Measurements from ENCODE around the gene HOXA2.

The HOXA2 gene

GRCh38 chr7:27098578-27099451 lies 3.7 kb downstream of the HOXA2 start:
- DNase-seq (ENCODE audit: low read depth) = no peak

DNA sequence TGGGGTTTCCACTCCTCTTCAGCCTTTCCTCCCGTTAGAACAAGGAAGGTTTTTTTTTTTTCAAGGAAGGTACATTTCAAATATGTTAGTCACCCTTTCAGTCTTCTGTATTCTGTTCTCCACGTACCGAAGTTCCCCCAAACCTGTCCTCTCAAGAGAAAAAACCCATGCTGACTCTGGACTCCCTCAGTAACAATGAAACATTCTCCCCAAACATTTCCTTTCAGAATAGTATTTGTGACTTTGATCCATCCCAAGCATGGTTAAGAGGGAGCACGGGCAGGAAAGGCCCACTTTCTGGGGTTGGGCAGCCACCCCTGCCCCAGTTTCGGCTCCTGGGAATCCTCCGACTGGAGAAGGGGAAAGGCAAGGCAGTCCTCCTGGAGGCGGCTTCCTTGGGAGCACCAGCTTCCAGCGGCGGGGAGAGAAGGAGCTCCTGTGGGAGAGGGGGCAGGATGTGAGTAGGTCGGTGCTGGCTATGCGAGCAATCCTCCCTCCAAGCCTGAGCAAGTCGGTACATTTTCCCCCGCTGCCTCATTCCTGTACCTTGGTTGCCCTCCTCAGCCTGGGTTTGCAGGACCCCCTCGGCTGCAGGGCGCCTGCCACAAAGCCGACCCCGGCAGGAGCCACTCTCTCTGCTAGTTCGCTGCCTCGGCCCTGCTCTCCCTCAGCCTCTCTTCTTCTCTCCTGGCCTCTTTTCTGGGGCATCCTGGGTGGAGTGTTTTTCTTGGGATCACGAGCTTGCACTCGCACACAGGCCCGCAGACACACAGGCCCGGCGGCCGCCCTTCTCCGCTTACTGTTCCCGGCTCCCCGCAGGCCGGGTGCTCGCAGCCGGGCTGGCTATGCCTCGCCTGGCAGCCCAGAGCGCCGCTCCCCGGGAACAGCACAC lies 4.6 kb downstream of the HOXA2 start:
- no peak for DNase-seq (ENCODE audit: low read depth)

DNA sequence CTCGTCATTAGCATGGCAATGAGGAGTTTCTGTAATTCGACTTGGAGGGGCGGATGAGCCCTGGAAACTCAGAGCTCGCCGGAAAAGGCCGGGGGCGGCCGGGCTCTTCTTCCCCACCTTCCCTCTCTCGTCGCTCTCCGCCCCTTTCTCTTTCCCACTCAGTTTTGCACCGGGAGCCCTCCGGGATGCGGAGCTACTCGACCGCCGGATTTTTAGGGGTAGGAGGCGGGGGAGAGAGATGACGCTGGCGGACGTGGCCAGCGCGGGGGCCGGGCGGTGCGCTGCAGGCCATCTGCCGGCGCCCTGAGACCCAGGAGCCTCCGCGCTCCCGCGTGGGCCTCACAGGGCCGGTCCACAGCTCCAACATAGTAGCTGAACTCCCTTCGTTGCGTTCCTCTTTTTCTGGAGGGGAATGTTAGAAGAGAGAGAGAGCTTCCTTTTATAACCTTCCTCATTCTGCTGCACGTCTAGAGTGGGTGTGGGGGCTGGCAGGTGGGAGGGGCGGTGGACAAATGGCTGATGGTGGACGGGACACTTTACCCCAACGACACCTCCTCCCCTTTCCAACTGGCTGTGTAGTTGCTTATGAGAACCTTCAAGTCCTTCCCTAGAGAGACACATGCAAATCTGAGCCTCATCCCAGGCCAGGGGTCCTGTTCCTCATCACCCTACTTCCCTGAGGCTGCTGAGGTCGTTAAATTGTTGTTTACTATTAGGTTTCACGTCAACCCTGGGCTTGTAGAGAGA lies 5.5 kb downstream of the HOXA2 start:
- no peak for DNase-seq (ENCODE audit: low read depth)

DNA sequence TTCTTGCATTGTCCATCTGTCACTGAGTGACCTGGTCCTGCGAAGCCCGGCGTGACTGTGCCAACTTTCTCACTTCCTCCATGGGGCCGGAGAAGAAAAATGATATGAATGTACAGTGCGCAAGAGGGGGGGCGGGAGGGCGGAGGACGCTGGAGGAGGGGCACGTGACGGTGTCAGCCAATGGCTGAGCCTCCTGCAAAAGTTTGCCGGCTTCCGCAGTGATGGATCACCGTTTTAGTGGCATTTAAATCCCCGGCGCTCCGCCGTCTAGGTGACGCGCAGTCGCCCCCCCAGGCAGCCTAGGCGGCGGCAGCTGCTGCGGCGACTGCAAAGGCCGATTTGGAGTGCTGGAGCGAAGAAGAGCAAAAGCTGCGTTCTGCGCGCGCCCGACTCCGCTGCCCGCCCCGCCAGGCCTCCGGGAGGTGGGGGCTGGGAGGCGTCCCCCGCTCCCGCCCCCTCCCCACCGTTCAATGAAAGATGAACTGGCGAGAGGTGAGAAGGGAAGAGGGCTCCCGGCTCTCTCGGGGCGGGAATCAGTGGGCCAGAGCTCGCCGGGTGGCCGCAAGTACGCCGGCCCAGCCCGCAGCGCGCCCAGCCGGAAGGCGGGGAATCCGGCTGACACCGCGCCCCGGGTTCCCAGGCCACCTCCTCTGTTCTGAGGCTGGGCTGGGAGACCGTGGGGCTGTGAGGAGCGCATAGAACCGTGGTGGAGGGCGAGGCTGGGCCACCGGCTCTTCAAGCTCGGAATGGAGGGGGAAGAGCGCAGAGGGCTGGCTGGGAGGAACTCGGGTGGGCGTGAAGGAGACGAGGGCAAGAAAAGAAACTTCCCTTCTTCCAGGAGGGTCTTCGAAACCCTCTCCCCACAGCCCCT lies 6.4 kb downstream of the HOXA2 start, which contains the start of gene HOXA1:
TSS of gene HOXA1 (minus strand) at position 104 of the 871 bp plus-strand sequence. CDS start at position 16, 88 bp downstream.
- DNase-seq (ENCODE audit: low read depth) = peak; percentile 40

DNA sequence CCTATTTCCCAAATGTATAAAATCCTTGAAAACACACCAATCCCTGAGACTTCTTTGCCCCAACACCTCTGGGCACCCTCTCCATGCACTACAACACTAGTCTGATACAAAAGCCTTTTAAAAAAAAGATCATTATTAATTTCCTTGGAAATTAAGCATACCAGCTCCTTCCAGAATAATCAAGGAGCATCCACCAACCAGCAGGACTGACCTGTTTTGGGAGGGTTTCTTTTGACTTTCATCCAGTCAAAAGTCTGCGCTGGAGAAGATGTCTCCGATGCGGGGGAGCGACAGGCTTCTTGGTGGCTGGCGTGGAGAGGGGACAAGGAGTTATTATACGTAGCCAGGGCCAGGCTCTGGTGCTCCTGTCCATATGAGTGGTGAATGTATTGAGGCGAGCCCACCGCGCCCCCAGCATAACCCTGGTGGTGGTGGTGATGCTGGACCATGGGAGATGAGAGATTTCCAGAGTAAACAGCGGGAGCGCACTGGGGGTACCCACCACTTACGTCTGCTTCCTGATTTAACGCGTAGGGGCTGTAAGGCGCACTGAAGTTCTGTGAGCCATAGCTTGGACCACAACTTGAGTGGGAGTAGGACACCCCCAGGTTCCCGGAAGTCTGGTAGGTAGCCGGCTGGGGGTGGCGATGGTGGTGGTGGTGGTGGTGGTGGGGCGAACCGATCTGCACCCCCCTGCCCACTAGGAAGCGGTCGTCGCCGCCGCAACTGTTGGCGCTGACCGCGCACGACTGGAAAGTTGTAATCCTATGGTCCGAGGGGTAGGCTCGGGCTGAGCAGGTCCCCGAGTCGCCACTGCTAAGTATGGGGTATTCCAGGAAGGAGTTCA lies 7.2 kb downstream of the HOXA2 start:
- DNase-seq (ENCODE audit: low read depth) = no peak

- DNase-seq (ENCODE audit: low read depth) = no peak
Measured at GRCh38 chr7:27094304-27095049, 8.0 kb downstream of the HOXA2 start.

- no peak for DNase-seq (ENCODE audit: low read depth)
Measured at GRCh38 chr7:27093184-27093895, 9.1 kb downstream of the HOXA2 start.

DNA sequence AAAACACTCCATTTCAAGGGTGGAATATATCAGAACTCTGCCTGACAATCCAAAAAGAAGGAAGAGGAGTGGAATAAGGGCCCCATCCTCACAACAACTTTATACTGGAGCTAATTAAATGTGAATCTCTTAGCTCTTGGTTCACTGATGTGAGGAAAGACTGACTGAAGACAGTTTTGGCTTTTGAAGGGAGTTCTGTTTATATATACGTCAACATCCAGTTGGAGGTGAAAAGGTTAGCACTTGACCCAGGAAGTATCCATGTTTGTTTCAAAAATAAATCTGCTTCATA lies 9.7 kb downstream of the HOXA2 start:
- DNase-seq (ENCODE audit: low read depth) = no peak

DNA sequence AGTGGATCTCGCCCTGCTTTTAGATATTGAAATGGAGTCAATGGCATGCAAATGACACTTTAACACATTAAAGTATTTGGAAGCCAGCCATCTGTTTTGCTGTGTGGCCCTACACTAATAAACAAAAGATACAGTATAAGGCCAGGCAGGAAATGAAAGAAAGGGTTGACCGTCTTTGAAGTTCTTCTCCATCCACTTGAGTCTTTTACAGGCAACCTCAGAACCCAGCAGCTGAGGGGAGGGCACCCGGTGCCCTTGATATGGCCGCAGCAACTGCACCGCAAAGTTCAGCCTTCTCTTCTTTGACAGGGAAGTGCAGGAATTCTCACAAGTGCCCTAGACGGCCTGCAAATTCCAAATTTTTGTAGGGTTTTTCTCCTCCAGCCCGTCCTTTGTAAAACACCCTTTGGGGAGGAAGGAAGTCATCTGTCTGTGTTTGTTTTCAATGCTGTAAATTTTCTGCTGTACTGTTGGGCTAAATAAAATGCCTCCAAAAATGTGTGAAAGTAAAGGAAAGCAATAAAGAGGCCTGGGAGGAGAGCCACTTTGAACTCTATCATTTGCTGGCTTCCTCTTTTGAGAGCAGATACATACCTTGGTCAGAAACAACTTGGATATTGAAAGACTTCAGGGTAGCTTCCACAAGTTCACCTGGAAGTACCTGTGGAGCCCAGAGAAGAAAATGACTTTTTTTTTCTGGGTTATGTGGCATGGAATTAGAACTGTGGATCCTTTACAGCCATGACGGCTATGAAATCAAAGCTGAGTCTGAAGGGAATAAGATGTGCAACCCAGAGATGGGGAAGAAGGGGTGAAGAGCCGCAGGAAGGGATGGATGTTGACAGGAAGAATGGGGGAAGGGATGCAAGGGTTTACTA lies 10.3 kb downstream of the HOXA2 start:
- no peak for DNase-seq (ENCODE audit: low read depth)

GRCh38 chr7:27091105-27091504 lies 11.4 kb downstream of the HOXA2 start:
- no peak for DNase-seq (ENCODE audit: low read depth)

DNA sequence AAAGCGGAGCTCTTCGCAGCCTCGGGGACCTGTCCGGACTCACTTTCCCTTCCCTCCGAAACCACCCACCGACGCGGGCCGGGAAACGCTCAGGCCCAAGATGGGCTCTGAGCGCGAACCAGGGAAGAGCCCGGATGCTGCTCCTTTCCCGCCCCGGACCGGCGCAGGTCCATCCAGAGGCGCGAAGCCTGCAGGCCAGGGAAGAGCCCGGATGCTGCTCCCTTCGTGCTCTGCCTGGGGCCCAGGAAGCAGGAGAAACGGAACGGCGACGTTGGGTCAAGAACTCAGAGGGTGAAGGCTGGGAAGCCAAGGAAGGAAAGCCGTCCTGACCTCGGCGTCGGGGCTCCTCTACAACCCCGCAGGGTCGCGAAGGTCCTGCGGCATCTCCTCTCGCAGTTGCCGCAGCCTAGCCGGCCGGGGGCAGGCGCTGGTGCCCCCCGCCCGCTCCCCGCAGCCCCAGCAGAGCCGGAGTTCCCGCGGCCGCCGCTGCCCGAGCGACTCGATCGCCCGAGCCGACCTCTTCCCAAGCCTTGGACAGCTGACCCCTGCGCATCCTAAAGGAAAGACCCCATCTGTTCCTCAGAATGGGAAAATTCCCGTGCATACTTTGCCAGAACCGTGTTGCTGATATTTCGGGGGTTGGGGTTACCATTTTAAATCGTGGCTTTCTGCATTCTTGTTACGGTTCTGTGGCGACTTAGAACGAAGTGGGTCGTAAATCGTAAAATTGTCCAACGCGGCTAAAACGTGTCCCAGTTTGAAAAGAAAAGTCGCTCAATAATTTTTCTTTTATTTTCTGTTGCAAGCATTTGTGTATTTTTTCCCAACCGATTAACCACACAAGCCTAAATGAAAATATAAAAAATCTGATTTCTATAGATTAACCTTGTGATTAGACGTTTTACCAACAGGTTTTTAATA lies 14.2 kb downstream of the HOXA2 start:
- DNase-seq (ENCODE audit: low read depth) = no peak

- DNase-seq (ENCODE audit: low read depth) = no peak
Measured at GRCh38 chr7:27083646-27084045, 18.8 kb downstream of the HOXA2 start.

GRCh38 chr7:27082171-27082570 lies 20.3 kb downstream of the HOXA2 start:
- no peak for DNase-seq (ENCODE audit: low read depth)

DNA sequence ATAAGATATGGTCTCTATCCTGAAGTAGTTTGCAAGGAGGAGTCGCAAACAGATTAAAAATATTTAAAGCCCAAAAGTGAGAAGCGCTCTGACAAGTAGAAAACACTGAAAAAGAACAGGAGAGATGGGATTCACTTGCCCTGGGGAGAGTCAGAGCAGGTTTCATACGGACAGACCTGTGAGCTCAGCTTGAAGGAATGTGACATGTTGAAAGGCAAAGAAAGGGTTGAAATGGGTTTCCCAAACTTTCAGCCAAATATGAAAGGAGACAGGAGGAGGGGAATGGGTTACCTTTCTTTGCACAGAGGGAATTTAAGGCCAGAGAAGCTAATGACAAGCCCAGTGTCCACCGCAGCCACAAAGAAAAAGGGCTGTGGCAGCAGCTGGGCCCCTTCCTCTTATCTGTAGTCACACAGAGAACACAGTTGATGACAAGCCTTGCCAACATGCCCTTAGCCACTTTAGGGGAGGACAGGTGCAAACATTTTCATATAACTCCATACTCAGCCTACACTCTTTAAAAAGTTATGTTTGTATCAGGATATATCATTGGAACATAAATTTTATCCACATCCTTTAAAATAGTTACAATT lies 21.5 kb downstream of the HOXA2 start:
- no peak for DNase-seq (ENCODE audit: low read depth)

- DNase-seq (ENCODE audit: low read depth) = no peak
Measured at GRCh38 chr7:27079234-27079975, 23.1 kb downstream of the HOXA2 start.
